Stimulated activated naive CD8-positive, alpha-beta T cell treated with anti-CD3 and anti-CD28 coated beads, Interleukin-15, Interleukin-2, amounts not matched to agents 100 U/mL and 50 U/mL, for 24 hours (primary cell): ENCODE measurements around the gene ZFPL1.

Experiments
- ATAC-seq: fragments of 150-1000 bp; cut with Tn5 transposase; one replicate; pipeline ENCODE4 v1.10.0; 2021
- DNase-seq: peaks from one replicate; pipeline ENCODE4 v3.0.0; 2021

Gene ZFPL1

DNA sequence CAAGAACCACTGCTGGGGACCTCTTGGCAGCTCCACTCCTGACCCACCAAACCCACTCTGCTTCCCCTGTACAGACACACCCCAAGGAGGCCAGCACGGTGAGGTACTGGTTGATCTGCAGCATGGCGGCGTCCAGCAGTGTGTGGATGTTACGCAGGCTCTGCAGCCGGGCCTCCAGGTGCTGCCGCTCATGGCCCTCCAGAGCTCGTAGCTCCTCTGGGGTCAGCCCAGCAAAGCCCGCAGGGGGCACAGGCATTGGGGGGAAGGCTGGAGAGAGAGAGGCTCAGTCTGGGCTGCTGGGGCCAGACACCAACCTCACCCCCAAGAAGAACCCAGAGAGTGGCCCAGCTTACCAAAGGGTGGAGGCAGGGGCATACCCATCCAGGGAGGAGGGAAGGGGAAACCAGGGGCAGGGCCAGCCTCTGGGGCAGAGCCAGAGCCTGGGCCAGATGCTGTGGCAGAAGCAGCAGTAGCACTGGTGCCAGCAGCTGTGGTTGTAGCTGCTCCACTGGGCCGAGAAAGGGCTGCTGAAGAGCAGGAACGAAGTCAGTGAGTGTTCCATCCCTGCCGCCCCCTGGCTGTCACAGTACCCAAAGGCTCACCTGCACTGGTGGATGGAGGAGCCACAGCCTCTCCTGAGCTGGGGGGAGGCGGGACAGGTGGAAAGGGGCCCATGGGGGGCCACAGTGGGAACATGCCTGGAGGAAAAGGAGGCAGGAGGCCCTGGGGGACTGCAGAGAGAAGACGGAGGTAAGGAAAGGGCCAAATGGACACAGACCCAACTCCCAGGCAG lies 45.8 kb downstream of the ZFPL1 start:
- no peak for ATAC-seq
- DNase-seq: no peak

- no peak for DNase-seq
- ATAC-seq: no peak
These were observed 46.8 kb downstream of the ZFPL1 start for GRCh38 chr11:65130631-65131416.

- ATAC-seq: no peak
- no peak for DNase-seq
These were observed 47.4 kb downstream of the ZFPL1 start for GRCh38 chr11:65131417-65131776.

GRCh38 chr11:65131895-65132237 lies 47.8 kb downstream of the ZFPL1 start:
- ATAC-seq: no peak
- no peak for DNase-seq

DNA sequence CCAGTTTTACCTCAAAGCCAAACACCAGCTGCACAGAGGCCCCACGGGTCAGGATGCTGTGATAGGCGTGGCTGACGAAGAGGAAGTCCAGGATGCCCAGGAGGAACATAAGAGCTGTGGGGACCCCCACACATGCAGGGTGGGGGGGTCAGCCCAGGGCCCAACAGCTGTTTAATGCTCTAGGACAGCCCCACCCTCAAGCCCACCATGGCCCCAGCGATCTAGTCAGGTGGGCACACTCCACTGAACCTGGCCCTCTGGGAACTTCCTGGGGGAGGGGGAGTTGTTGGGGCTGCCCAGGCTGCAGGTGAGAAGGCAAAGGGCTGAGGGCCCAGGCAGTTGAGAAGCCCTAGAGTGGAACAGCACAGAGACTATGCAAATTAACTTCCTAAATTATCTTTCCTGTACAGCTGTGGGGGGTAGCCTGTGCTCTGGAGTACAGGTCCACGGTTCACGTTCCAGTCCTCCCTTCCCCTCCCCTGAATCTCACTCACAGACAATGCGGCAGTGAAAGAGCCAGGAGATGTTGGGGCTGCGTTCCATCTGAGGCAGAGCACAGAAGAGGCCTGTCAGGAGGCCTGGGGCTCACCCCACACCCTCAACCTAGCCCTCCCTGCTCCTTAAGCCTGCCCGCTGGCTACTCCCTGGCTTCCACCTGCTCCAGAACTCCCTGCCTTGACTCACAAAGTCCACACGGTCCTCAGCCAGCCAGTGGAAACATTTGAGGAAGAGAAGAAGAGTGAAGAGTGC lies 48.4 kb downstream of the ZFPL1 start:
- DNase-seq (peak; percentile 20), ATAC-seq (no peak)

- DNase-seq: peak; percentile 74
- no peak for ATAC-seq
These were observed 49.1 kb downstream of the ZFPL1 start for GRCh38 chr11:65132988-65133700.

DNA sequence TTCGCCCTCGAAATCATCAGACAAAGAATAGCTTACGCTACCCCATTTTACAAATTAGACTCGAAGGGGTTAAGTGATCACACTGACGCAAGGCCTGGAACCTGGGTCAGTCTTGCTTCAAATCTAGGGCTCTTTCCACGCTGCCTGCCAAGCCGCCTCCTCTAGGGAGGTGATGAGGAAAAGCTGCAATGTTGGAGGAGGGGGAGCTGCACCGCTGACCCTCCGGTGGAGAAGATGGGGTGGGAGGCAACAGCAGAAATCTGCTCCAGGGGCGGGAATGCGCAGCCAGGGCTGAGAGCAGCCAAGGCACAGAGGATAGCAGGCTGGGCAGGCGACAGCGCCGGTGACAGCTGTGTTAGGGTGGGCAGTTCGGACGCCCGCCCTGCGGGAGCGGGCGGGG lies 49.7 kb downstream of the ZFPL1 start:
- ATAC-seq (no peak), DNase-seq (peak; percentile 13)

- ATAC-seq: peak; percentile 85
- peak; percentile 93 for DNase-seq
These were observed 50.4 kb downstream of the ZFPL1 start, which contains the start of gene SYVN1 for GRCh38 chr11:65134240-65134951. TSS of gene SYVN1 (minus strand) at chr11:65134519. CDS start at chr11:65133601, 918 bp downstream.

DNA sequence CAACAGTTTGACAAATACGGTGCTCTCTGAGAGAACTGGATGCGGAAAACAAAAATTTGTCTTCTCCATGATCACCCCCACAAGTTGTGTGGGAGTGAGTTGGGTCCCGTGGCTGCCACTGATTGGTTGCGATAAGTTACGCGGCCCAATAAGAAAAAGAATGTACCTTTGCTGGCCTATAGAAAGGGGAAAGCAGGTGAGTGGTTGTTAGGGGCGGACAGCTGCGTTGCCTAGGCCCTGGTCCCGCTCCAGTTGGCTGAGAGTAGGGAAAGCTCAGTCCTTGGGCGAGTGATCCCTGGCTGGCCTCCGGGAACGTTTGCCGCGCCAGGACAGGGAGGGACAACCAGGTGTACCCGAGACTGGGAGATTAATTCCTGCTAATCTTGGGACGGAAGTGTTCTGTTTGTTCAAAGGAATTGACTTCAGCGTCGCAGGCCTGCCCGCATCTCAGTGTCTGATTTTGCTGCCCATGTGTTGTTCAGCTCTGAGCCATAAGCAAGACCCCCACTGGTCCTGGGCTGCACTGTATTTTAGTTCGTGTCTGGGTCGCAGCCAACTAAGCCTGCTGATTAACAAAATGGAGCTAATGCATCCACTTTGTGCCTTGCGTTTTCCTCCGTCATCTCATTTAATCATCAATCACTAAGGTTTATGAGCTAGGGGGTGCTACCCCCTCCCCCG lies 51.1 kb downstream of the ZFPL1 start:
- ATAC-seq: peak; percentile 86
- peak; percentile 81 for DNase-seq

GRCh38 chr11:65135633-65136145 lies 51.7 kb downstream of the ZFPL1 start:
- DNase-seq (no peak), ATAC-seq (no peak)

DNA sequence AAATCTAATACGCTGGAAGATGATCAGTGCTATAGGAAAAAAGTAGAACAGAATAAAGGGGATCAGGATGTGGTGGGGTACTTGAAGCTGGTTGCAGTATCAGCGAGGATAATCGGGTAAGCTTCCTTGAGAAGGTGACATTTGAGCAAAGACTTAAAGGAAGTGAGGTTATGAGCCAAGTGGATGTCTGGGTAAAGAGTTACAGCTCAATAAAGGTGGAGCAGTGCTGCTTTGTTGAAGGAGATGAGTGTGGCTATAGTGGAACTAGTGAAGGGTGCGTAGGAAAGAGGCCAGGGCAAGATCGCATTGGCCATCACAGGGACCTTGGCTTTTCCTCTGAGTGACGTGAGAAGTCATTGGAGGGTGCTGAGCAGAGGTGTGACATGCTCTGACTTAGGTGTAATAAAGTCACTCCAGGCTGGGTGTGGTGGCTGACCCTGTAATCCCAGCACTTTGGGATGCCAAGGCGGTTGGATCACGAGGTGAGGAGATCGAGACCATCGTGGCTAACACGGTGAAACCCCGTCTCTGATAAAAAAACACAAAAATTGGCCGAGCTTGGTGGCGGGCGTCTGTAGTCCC lies 52.6 kb downstream of the ZFPL1 start:
- ATAC-seq (no peak), DNase-seq (no peak)
